HG03066 (cell line): ENCODE results near the gene SLC9A4.

Source experiments
- ATAC-seq: cut with Tn5 transposase; IDR thresholded peaks from one replicate; pipeline ENCODE4 v1.9.1; 2021; ENCODE audit warnings: low read depth; ENCODE audit not compliant: unreplicated experiment

The SLC9A4 gene

GRCh38 chr2:102498414-102498813 lies 25.4 kb downstream of the SLC9A4 start:
- no peak for ATAC-seq

- no peak for ATAC-seq
Measured at GRCh38 chr2:102499558-102499957, 26.5 kb downstream of the SLC9A4 start.

- no peak for ATAC-seq
Measured at GRCh38 chr2:102502576-102502975, 29.6 kb downstream of the SLC9A4 start.

DNA sequence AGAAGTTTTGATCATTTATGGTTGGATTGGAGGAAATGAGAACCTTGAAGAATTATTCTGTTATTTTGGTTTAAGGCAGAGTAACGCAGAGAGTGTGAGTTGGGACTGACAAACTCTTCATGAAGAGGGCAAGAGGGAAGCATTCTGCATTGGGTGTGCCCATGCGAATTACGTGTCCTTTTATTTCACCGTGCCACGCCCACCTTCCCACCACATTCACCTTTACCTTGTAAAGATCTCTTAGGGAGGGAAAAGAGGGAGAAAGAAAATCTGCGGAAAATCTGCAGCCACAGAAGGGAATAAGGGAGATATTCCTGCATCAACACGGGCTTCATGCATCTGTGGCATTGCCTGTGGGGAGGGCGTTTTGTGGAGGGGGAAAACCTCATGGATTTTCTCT lies 31.8 kb downstream of the SLC9A4 start:
- ATAC-seq, result no peak

DNA sequence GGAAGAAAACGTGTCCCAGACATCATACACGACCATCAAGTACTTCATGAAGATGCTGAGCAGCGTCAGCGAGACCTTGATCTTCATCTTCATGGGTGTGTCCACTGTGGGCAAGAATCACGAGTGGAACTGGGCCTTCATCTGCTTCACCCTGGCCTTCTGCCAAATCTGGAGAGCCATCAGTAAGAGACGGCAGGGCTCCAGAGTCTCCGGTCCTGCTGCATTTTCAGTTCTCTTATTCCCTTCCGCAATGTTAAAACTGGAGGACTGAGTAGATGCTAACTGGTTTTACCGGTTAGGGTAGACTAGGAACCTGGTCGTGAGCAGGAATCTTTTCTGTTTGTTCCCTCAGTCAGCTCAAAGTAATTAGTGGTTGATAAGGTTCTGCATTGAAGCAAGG lies 32.3 kb downstream of the SLC9A4 start:
- ATAC-seq, result no peak

GRCh38 chr2:102506743-102507142 lies 33.7 kb downstream of the SLC9A4 start:
- ATAC-seq, result no peak

DNA sequence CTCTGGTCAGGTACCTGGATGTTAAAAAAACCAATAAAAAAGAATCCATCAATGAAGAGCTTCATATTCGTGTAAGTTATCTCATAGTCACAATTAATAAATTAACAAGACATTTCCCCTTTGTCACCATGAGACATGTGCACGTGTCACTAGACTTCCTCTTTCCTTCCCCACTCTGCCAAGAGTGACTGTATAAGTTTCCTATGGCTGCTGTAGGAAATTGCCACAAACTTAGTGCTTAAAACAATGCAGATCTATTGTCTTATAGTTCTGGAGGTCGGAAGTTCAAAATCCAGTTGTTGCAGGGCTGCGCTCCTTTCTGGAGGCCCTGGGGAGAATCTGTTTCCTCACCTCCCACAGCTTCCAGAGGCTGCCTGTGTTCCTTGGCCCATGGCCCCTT lies 35.8 kb downstream of the SLC9A4 start:
- no peak for ATAC-seq

GRCh38 chr2:102509749-102510148 lies 36.7 kb downstream of the SLC9A4 start:
- no peak for ATAC-seq

DNA sequence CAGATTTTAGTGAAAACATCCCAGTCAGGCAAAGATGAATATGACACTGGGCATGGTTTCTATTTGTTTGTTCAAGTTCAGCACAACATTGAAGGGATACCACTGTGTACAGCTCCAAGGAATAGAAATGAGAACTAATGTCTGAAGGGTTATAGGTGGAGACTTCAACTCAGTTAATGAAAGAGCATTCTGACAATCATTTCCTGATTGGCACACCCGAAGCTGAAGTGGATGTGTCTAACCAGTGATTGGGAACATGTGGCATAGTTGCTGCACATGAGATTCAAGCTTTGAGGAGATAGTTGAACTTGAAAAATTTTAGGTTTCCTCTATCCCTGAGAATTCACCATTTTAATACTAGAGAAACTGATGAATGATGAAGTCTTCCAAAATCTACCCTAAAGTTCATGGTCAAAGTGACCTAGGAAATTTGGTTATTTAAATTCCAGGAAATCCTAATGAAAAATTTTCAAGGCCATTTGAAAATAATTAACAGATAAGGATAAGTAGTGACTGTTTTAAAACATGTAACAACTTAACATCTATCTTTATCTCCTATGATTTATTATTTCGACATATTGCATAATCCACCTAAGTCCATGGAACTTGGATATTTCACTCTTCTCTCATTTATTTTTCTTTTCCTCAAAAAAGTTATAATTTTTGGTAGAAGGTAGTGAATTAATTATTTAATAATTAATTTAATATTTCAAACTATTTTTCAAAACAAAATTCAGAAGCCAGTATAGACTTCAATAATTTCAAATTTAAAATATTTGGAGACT lies 38.0 kb downstream of the SLC9A4 start:
- no peak for ATAC-seq

DNA sequence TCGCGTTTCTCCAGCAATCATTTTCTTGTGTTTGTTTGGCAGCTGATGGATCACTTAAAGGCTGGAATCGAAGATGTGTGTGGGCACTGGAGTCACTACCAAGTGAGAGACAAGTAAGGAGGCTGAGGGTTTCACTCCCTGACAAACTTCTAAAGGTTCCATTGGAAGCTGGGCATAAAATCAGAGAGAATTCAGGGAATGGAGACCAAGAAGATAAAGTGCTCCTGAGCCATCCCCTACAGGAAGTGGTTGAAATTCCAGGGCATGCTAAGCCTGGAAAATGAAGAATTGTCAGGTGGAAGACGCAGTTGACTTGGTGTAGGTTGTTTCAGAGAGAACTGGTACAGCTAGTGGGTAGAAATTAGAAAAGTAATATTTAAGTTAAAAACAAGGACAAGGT lies 39.1 kb downstream of the SLC9A4 start:
- ATAC-seq, result no peak

DNA sequence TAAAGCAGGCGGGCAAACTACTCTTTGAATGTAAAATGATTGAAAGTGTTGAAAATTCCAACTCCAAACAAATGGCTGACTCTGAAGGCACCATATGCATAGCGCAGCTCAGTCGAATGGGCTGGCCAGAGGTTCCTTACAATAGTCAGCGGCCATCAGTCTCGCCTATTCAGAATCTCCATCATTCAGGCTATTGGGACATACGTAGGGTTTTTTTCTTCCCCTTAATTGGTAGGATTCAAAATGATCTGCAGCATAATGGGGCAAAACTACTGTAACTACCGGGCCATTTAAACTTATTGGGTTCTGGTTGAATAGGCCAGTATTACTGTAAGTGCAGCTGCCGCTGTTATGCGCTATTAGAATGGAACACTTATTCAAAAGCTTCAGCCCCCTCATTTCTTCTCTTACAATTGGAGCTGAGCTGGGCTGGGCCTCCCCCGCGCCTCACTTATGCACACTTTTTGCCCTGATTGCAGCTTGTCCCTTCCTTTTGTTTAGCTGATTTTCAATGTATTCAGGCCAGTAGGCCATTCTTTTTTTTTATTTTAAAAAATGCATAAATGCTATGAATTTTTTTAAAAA lies 40.4 kb downstream of the SLC9A4 start:
- ATAC-seq, result no peak

- no peak for ATAC-seq
Measured at GRCh38 chr2:102514061-102514785, 41.2 kb downstream of the SLC9A4 start.

- no peak for ATAC-seq
Measured at GRCh38 chr2:102515851-102516250, 42.8 kb downstream of the SLC9A4 start.

DNA sequence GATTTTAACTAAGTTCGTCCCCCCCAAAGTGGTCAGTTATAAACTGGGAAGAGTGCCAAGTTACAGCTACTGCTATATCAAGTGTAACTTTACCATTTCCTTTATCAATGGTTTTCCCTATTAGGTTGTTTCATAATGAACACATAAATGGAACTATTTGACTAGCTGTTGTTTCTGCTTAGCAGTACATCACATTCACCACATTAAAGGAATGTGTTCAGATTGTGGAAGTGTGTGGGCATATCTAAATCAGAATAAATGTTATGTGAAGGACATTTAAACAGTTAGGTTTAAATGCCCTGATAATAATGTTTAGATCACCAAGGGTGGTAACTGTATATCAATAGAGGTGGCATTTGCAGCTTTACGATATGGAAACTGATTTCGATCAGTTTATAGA lies 45.1 kb downstream of the SLC9A4 start:
- ATAC-seq, result no peak

- ATAC-seq, result no peak
Measured at GRCh38 chr2:102520009-102520408, 47.0 kb downstream of the SLC9A4 start.

DNA sequence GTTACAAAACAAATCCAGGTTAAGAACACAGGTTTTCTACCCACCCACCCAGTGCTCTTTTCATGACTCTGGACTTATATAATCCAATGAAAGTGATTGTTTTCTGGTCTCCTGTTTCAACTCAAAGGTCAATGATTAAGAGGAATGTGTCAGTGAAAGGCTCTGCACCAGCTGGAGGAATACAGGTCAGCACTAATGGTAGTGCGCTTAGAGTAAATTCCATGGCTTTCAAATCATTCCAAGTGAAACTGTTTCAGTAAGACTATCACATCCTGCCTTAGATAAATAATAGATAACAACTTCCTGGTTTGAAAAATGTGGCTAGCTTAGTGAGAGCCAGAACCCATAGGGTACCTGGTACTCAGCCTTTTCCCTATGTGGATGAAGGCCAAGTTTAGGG lies 47.8 kb downstream of the SLC9A4 start:
- no peak for ATAC-seq

DNA sequence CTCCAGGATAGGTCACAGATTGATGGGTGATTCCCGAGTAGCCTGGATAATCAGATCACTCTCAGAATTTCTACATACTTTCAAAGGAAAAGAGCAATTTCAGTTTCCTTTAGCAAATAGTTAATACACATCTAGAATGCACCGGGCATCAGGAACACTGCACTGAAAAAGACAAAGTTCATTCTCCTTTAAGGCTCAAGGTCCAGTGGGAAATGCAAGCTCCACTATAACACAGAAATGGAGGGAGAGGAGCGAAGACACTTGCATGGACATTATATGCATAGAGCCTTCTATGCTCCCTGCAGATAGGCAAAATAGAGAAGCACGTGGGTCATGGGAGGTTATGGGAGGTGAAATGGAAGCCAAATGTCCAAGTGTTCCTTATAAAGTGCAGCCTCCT lies 49.1 kb downstream of the SLC9A4 start:
- no peak for ATAC-seq

- ATAC-seq, result no peak
Measured at GRCh38 chr2:102522890-102523289, 49.9 kb downstream of the SLC9A4 start.

GRCh38 chr2:102523651-102524050 lies 50.6 kb downstream of the SLC9A4 start:
- ATAC-seq, result no peak

GRCh38 chr2:102527086-102527485 lies 54.1 kb downstream of the SLC9A4 start:
- no peak for ATAC-seq

- ATAC-seq, result no peak
Measured at GRCh38 chr2:102538491-102538890, 65.5 kb downstream of the SLC9A4 start.

- ATAC-seq, result no peak
Measured at GRCh38 chr2:102540882-102541281, 67.9 kb downstream of the SLC9A4 start.
